EH (cell line): ENCODE results near the gene SLC22A23.

Experiments
- DNase-seq: peaks from one replicate; pipeline ENCODE4 v3.0.0-alpha.2; 2015; ENCODE audit warnings: low read depth

Gene SLC22A23

GRCh38 chr6:3456898-3457709 is at the start of gene SLC22A23:
SLC22A23 (minus strand) TSS chr6:3457050; CDS start chr6:3456559, 491 bp downstream.
- peak; percentile 31 for DNase-seq

GRCh38 chr6:3506200-3506599 is 49.4 kb upstream of the SLC22A23 start:
- DNase-seq: no peak

- DNase-seq: no peak
Observed at GRCh38 chr6:3504938-3505805, 48.3 kb upstream of the SLC22A23 start.

GRCh38 chr6:3504354-3504753 is 47.5 kb upstream of the SLC22A23 start:
- DNase-seq: no peak

- DNase-seq: no peak
Observed at GRCh38 chr6:3501826-3502500, 45.1 kb upstream of the SLC22A23 start.

GRCh38 chr6:3500262-3501014 is 43.6 kb upstream of the SLC22A23 start:
- peak; percentile 81 for DNase-seq

- DNase-seq: no peak
Observed at GRCh38 chr6:3499603-3500002, 42.8 kb upstream of the SLC22A23 start.

GRCh38 chr6:3496395-3496794 is 39.5 kb upstream of the SLC22A23 start:
- DNase-seq: no peak

- no peak for DNase-seq
Observed at GRCh38 chr6:3494391-3495100, 37.7 kb upstream of the SLC22A23 start.

GRCh38 chr6:3490625-3490980 is 33.8 kb upstream of the SLC22A23 start:
- DNase-seq: peak; percentile 56

GRCh38 chr6:3489961-3490624 is 33.2 kb upstream of the SLC22A23 start:
- no peak for DNase-seq

- peak; percentile 52 for DNase-seq
Observed at GRCh38 chr6:3489027-3489757, 32.3 kb upstream of the SLC22A23 start.

GRCh38 chr6:3484946-3485345 is 28.1 kb upstream of the SLC22A23 start:
- no peak for DNase-seq

GRCh38 chr6:3484192-3484591 is 27.3 kb upstream of the SLC22A23 start:
- peak; percentile 68 for DNase-seq

- DNase-seq: no peak
Observed at GRCh38 chr6:3483675-3484074, 26.8 kb upstream of the SLC22A23 start.

- DNase-seq: no peak
Observed at GRCh38 chr6:3482869-3483268, 26.0 kb upstream of the SLC22A23 start.

GRCh38 chr6:3481640-3482039 is 24.8 kb upstream of the SLC22A23 start:
- DNase-seq: no peak

GRCh38 chr6:3480009-3480408 is 23.2 kb upstream of the SLC22A23 start:
- no peak for DNase-seq

GRCh38 chr6:3473773-3474172 is 16.9 kb upstream of the SLC22A23 start:
- DNase-seq: no peak

GRCh38 chr6:3471711-3472110 is 14.9 kb upstream of the SLC22A23 start:
- peak; percentile 26 for DNase-seq
